GM19023 (cell line): Measurements from ENCODE around the gene CFHR5.
"Not testable (repeated sequence)": the region's sequence is repeated elsewhere in the genome, so short reads cannot be mapped to it uniquely, and the experiment has no call there.

Source experiments
- ATAC-seq: cut with Tn5 transposase; IDR thresholded peaks from one replicate; pipeline ENCODE4 v1.9.1; 2021; ENCODE audit warnings: mild to moderate bottlenecking, moderate library complexity; ENCODE audit not compliant: unreplicated experiment

The CFHR5 gene

DNA sequence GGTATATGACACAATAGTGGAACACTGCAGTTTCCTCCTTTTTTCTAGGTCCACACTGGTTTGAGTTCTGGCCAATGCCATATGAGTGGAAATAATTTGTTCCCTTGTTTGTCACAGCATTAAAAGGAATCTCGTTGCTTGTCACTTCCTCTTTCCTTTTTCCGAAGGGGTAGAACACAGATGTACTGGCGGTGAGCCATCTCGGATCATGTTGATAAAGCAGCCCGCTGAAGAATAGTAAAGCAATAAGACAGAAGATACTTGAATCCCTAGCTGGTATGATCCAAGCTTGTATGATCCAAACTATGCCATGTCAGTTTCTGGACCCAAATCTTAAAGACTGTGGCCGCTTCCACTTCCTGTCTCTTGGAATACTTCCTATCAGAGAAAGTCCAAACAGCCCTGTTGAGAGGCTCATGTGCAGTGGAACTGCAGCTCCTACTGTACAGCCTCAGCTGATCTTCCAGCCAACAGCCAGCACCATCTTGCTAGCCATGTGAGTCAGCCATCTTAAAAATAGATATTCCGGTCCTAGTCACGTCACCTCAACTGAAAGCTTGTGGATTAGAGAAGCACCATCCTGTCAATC lies 40.3 kb downstream of the CFHR5 start:
- ATAC-seq = no peak

DNA sequence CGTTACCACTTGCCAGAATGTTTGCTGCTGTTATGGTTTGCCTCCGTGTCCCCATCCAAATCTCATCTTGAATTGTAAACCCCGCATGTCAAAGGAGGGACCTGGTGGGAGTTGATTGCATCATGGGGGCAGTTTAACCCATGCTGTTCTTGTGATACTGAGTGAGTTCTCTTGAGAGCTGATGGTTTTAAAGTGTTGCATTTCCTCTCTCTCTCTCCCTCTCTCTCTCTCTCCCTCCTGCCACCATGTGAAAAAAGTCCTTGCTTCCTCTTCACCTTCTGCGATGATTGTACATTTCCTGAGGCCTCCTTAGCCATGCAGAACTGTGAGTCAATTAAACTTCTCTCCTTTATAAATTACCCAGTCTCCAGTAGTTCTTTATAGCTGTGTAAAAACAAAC lies 44.4 kb downstream of the CFHR5 start:
- ATAC-seq = no peak

DNA sequence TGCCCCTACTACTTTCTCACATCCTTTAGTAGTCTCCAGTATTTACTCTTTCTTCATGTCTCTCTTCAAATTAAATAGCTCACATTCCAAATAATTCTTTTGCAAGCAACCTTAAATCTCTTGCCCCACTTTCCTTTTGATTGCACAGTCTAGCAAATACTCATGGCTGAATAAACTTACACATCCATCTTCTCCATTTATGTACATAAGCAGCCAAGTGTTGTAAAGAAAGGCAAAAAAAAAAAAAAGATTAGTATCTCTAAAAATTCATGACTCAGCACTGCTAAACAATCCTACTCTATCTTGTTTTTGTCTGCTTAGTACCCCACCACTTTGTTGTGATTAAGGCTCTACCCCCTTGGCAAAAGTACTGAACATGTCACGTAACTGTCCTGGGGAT lies 47.1 kb downstream of the CFHR5 start:
- ATAC-seq = no peak

DNA sequence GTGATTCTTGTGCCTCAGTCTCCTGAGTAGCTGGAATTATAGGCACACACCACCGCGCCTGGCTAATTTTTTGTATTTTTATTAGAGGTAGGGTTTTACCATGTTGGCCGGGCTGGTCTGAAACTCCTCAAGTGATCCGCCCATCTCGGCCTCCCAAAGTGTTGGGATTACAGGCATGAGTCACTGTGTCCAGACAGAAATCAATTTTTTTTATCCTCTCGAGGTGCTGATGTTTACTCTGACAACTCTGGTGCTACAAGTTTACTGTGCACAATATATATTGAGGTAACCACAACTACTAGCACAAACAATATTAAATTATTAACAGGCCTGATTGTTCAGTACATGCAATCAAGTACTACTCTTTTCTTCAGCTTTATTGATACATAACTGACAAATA lies 50.0 kb downstream of the CFHR5 start:
- no peak for ATAC-seq

DNA sequence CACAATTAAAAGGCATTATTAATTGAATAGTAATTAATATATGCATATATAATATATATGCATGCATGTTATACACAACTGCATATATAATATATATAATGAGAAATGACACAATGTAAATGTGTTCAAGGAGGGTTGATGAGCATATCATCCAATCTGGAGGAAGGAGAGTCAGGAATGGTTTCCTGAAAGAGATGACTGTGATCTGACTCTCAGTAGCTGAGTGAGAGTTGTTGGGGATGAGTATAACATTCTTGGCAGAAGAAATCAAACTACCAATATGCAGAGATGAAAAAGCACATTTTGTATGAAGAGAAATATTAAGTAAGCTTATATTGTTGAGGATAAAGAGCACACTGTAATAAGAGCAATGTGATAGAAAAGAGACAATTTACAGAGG lies 52.4 kb downstream of the CFHR5 start:
- ATAC-seq = no peak

DNA sequence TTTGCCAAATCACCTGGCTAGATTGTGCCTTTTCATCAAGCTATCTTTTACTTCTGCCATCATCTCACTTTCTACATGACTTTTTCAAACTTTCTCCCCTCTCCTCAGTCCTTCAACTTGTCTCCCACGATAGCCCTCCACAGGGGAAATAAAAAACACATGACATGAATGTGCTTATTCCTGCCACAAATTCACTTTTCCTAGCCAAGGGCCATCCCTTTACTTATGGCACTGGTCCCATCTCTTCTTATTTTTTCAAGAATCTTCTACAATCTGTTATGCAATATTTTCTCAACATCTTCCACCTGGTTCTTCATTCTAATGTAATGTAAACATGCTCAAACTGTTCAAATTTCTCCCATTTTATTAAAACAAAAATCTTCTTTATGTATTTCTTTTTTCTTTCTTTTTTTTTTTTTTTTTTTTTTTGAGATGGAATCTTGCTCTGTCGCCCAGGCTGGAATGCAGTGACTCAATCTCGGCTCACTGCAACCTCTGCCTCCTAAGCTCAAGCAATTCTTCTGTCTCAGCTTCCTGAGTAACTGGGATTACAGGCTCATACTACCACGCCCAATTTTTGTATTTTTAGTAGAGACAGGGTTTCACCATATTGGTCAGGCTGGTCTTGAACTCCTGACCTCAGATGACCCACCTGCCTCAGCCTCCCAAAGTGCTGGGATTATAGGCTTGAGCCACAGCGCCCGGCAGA lies 57.4 kb downstream of the CFHR5 start:
- ATAC-seq = not testable (repeated sequence)

DNA sequence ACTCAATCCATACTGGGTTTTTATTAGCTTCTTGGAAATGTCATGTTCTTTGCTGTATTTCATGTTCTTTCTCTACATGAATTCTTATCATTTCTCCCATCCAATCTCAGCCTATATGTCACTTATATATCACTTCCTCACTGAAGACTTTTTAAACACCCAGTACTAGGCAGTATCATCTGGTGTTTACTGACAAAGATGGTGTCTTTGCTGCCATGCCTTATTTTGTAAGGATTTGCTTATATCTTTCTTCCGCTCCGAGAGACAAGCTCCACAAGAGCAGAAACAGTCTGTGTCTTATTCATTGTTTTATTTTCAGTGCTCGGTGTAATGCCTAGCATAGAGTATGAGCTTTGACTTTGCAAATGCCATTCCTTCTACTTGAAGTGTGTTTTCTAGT lies 59.5 kb downstream of the CFHR5 start:
- ATAC-seq = no peak

DNA sequence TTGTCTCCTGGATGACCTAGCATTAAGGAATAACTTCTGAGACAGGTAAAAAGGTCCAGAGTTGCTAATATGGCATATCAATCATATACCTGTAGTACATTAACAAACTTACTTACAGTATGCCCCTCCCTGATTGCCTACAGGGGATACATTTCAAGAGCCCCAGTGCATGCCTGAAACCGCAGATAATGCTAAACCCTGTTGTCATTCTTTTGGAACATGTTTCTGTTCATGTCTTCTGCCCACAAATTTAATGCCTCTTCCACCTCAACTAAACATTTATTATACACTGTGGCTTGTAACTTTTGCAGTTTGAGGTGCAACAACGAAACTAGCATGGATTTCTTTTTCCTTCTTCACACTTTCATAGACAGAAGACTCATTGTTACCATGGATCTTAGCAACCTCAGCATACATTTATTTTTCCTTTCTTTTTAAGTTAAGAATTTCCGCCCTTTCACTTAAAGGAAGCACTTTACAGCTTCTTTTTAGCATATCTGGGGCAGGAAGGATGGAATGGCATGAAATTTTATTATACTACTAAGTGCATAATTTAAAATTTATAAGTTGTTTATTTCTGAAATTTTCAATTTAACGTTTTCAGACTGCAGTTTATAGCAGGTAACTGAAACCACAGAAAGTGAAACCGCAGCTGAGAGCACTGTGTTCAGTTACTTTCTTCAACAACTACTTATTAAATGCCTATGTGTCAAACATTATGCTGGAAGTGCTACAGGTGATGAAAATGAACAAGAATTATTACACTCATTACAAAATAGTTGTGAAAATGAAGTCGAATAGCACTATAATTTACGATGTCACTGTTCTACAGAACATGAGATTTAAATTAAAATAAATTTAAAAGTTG lies 64.4 kb downstream of the CFHR5 start:
- no peak for ATAC-seq

DNA sequence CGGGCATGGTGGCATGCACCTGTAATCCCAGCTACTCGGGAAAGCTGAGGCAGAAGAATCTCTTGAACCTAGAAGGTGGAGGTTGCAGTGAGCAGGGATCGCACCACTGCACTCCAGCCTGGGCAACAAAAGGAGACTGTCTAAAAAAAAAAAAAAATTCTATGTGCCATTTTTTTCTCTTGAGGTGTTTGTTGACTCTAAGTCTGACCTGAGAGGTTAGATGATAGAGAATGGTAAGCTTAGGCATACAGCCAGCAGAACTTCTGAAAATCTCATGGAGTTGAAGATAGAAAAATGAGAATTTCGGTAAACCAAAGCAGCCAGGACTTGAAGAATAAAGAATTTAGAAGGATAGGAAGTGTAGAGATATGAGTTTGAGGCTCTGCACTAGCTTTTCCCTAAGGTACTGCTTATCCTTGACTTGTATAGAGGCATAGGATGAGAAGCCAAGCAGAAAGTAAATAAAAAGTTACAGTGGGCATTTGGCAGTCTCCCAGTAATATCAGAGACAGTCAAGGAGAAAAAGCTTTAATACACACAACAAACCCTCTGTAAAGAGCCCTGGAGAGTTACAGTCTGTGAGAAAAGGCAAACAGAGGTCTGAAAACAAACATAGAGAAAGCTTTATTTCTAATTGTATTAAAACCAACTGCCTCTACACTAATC lies 65.5 kb downstream of the CFHR5 start:
- no peak for ATAC-seq

DNA sequence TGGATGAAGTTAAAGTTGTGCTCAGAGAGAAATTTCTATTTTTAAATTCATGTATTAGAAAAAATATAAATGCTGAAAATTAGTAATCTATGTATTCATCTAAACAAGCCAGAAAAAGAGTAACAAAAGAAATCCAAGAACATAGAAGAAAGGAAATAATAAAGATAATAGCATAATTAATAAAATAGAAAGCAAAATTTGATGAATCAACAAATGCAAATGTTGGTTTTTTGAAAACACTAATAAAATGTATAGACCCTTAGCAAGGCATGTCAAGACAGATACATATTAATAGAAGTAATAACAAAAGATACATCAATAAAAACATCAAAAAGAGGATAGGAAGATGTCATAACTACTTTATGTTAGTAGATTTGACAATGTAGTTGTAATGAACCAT lies 71.7 kb downstream of the CFHR5 start:
- ATAC-seq = no peak
